Sigmoid colon (tissue), 4 donors: ENCODE measurements around the gene UBAC1.

Source experiments
- CTCF ChIP-seq, 4 experiments: fragments of 450-650 bp in 3 of 4; fragments of 200-600 bp in 1 of 4; IDR thresholded peaks; one replicate each; pipeline ENCODE4 v1.5.1; 2016 to 2019; ENCODE audit warnings: antibody characterized with exemption in 4 of 4, mild to moderate bottlenecking in 3 of 4, moderate library complexity in 2 of 4
- EP300 ChIP-seq, 4 donors: sonication (generic); formaldehyde crosslinking; IDR thresholded peaks; one replicate each; pipeline ENCODE4 v1.6.1; 2017; ENCODE audit warnings: antibody characterized with exemption in 4 of 4
- POLR2A ChIP-seq, 2 donors: fragments of 450-650 bp; IDR thresholded peaks; one replicate each; pipeline ENCODE4 v1.6.1; 2016; ENCODE audit warnings: antibody characterized with exemption in 2 of 2, mild to moderate bottlenecking in 2 of 2, moderate library complexity in 2 of 2
- POLR2AphosphoS5 ChIP-seq, 4 donors: sonication (generic); formaldehyde crosslinking; IDR thresholded peaks; one replicate each; pipeline ENCODE4 v1.6.1; 2017; ENCODE audit warnings: antibody characterized with exemption in 4 of 4

GRCh38 chr9:135930446-135931345 is 30.5 kb downstream of the UBAC1 start:
- no peak for TF ChIP-seq POLR2AphosphoS5 (IDR thresholded peaks at IDR 0.05)
- TF ChIP-seq CTCF (IDR thresholded peaks at IDR 0.05) = no peak
- no peak for TF ChIP-seq EP300 (IDR thresholded peaks at IDR 0.05)
- no peak for TF ChIP-seq POLR2A (IDR thresholded peaks at IDR 0.05)
